Measurements from ENCODE around the gene SUN3. TPM values are rescaled to one million over a fixed set of nuclear protein-coding genes. Genes with fewer than 3 reads are reported as not detected.

The SUN3 gene
- total RNA-seq, 1 experiment from 2014 or later: not detected

GRCh38 chr7:48042216-48042615 lies 13.3 kb upstream of the SUN3 start:
- Histone ChIP-seq H3K4me3 (no peak overlapping the region), H3K9me3 (replicated peaks) (no peaks in the 10 kb centered on the region), H3K36me3 (no peaks in the 10 kb centered on the region), H3K27me3 (0 out of 2 replicates have a peak, but pooled peaks cover 3% of the 10 kb centered on the region), H3K4me1 (peaks cover 8% of the 10 kb centered on the region), H3K27ac (no peak overlapping the region)
- no peak for DNase-seq

- H3K27me3 ChIP-seq: 0 out of 2 replicates have a peak, but pooled peaks cover 3% of the 10 kb centered on the region
- no peak overlapping the region for H3K27ac ChIP-seq
- H3K4me1 ChIP-seq: peaks cover 10% of the 10 kb centered on the region
- H3K4me3 ChIP-seq: no peak overlapping the region
- no peak for DNase-seq
- H3K9me3 ChIP-seq (replicated peaks): no peaks in the 10 kb centered on the region
- H3K36me3 ChIP-seq: no peaks in the 10 kb centered on the region
Measured at GRCh38 chr7:48041653-48041970, 12.7 kb upstream of the SUN3 start.

- DNase-seq: no peak
Measured at GRCh38 chr7:48040944-48041652, 12.2 kb upstream of the SUN3 start.

GRCh38 chr7:48038815-48039506 lies 10.1 kb upstream of the SUN3 start:
- Histone ChIP-seq H3K4me1 (peaks cover 10% of the 10 kb centered on the region), H3K27ac (no peak overlapping the region), H3K36me3 (no peaks in the 10 kb centered on the region), H3K4me3 (no peak overlapping the region), H3K27me3 (no peaks in the 10 kb centered on the region), H3K9me3 (replicated peaks) (no peaks in the 10 kb centered on the region)
- no peak for DNase-seq

More at GRCh38 chr7:48040944-48041652, 12.2 kb upstream of the SUN3 start:
- Histone ChIP-seq H3K4me3 (no peak overlapping the region), H3K9me3 (replicated peaks) (no peaks in the 10 kb centered on the region), H3K4me1 (peaks cover 10% of the 10 kb centered on the region), H3K36me3 (no peaks in the 10 kb centered on the region), H3K27me3 (no peaks in the 10 kb centered on the region), H3K27ac (no peak overlapping the region)

GRCh38 chr7:48035967-48036478 lies 7.1 kb upstream of the SUN3 start:
- H3K4me1 ChIP-seq: peaks cover 4% of the 10 kb centered on the region; the same call in 1 of the 2 replicates
- no peak for DNase-seq
- H3K27me3 ChIP-seq: no peaks in the 10 kb centered on the region
- no peak overlapping the region for H3K4me3 ChIP-seq
- no peaks in the 10 kb centered on the region for H3K36me3 ChIP-seq
- no peak overlapping the region for H3K27ac ChIP-seq
- H3K9me3 ChIP-seq (replicated peaks): no peaks in the 10 kb centered on the region

GRCh38 chr7:48035301-48035966 lies 6.5 kb upstream of the SUN3 start, which contains the start of gene C7orf57:
TSS of gene C7orf57 (plus strand) at chr7:48035543. CDS start at chr7:48036309, 766 bp downstream.
- peaks cover 4% of the 10 kb centered on the region; the same call in 1 of the 2 replicates for H3K4me1 ChIP-seq
- peak; percentile 29 to 37 for DNase-seq
- H3K36me3 ChIP-seq: no peaks in the 10 kb centered on the region
- no peak within 1 kb of the TSS for H3K27ac ChIP-seq
- H3K27me3 ChIP-seq: no peaks in the 10 kb centered on the region
- no peaks in the 10 kb centered on the region for H3K9me3 ChIP-seq (replicated peaks)
- 0 out of 2 replicates have a peak within 1 kb of the TSS, but pooled peaks have one; percentile 21 for H3K4me3 ChIP-seq

GRCh38 chr7:48033922-48034321 lies 5.0 kb upstream of the SUN3 start:
- Histone ChIP-seq H3K36me3 (no peaks in the 10 kb centered on the region), H3K27me3 (no peaks in the 10 kb centered on the region), H3K4me1 (peaks cover 4% of the 10 kb centered on the region; the same call in 1 of the 2 replicates), H3K27ac (no peak overlapping the region), H3K9me3 (replicated peaks) (no peaks in the 10 kb centered on the region), H3K4me3 (no peak overlapping the region)
- DNase-seq: peak in 1 of 2 experiments; percentile 12

- DNase-seq: no peak
- H3K27ac ChIP-seq: no peak overlapping the region
Measured at GRCh38 chr7:48031111-48031510, 2.2 kb upstream of the SUN3 start.

GRCh38 chr7:48025624-48026023 lies 3.3 kb downstream of the SUN3 start:
- no peaks in the 10 kb centered on the region for H3K36me3 ChIP-seq
- H3K27me3 ChIP-seq: no peaks in the 10 kb centered on the region
- H3K9me3 ChIP-seq (replicated peaks): no peaks in the 10 kb centered on the region
- no peak overlapping the region for H3K27ac ChIP-seq
- H3K4me1 ChIP-seq: no peaks in the 10 kb centered on the region
- no peak for DNase-seq
- H3K4me3 ChIP-seq: no peak overlapping the region

More at GRCh38 chr7:48031111-48031510, 2.2 kb upstream of the SUN3 start:
- Histone ChIP-seq H3K4me1 (no peaks in the 10 kb centered on the region), H3K36me3 (no peaks in the 10 kb centered on the region), H3K9me3 (replicated peaks) (no peaks in the 10 kb centered on the region), H3K27me3 (no peaks in the 10 kb centered on the region), H3K4me3 (no peak overlapping the region)

GRCh38 chr7:48017674-48018073 lies 11.2 kb downstream of the SUN3 start:
- Histone ChIP-seq H3K4me1 (no peaks in the 10 kb centered on the region), H3K36me3 (no peaks in the 10 kb centered on the region), H3K4me3 (no peak overlapping the region), H3K27me3 (no peaks in the 10 kb centered on the region), H3K27ac (no peak overlapping the region), H3K9me3 (replicated peaks) (no peaks in the 10 kb centered on the region)
- DNase-seq: no peak

- Histone ChIP-seq H3K9me3 (replicated peaks) (no peaks in the 10 kb centered on the region), H3K27ac (no peak overlapping the region), H3K4me3 (no peak overlapping the region), H3K36me3 (no peaks in the 10 kb centered on the region), H3K27me3 (no peaks in the 10 kb centered on the region), H3K4me1 (no peaks in the 10 kb centered on the region)
- DNase-seq: no peak
Measured at GRCh38 chr7:48016641-48017040, 12.3 kb downstream of the SUN3 start.

- H3K4me1 ChIP-seq: no peaks in the 10 kb centered on the region
- no peak overlapping the region for H3K4me3 ChIP-seq
- H3K27me3 ChIP-seq: 0 out of 2 replicates have a peak, but pooled peaks cover 3% of the 10 kb centered on the region
- no peaks in the 10 kb centered on the region for H3K9me3 ChIP-seq (replicated peaks)
- no peak overlapping the region for H3K27ac ChIP-seq
- H3K36me3 ChIP-seq: no peaks in the 10 kb centered on the region
- no peak for DNase-seq
Measured at GRCh38 chr7:48011951-48012350, 17.0 kb downstream of the SUN3 start.

GRCh38 chr7:48011323-48011722 lies 17.6 kb downstream of the SUN3 start:
- Histone ChIP-seq H3K4me3 (no peak overlapping the region), H3K27ac (no peak overlapping the region), H3K27me3 (0 out of 2 replicates have a peak, but pooled peaks cover 3% of the 10 kb centered on the region), H3K36me3 (no peaks in the 10 kb centered on the region), H3K4me1 (no peaks in the 10 kb centered on the region), H3K9me3 (replicated peaks) (no peaks in the 10 kb centered on the region)
- no peak for DNase-seq

- 0 out of 2 replicates have a peak, but pooled peaks cover 3% of the 10 kb centered on the region for H3K27me3 ChIP-seq
- H3K9me3 ChIP-seq (replicated peaks): 0 out of 2 replicates have a peak, but pooled peaks cover 3% of the 10 kb centered on the region
- DNase-seq: no peak
- H3K4me1 ChIP-seq: no peaks in the 10 kb centered on the region
- no peak overlapping the region for H3K27ac ChIP-seq
- no peak overlapping the region for H3K4me3 ChIP-seq
- no peaks in the 10 kb centered on the region for H3K36me3 ChIP-seq
Measured at GRCh38 chr7:48009954-48010353, 19.0 kb downstream of the SUN3 start.

Measured in SJCRH30 (cell line).